Measurements from ENCODE around the gene BANF1. TPM values are rescaled to one million over a fixed set of nuclear protein-coding genes. Genes with fewer than 3 reads are reported as not detected.

BANF1 gene
- total and polyA plus RNA-seq, 2 experiments from 2014 or later: 31.6 to 330 TPM

- WGBS, 2 experiments (ENCODE audit: low coverage in 1 of 2, low lambda C conversion rate in 2 of 2, missing lambda C conversion rate in 2 of 2): 91 to 92% methylated on average over 25 to 28 of the region's 29 CpGs
- in situ Hi-C loops (cut with MboI): no loop called here
- no peaks in the 10 kb centered on the region for H3K4me1 ChIP-seq (ENCODE audit: insufficient read depth)
- no peak overlapping the region for H2AFZ ChIP-seq
- H3K4me3 ChIP-seq: no peak overlapping the region
- H4K20me1 ChIP-seq (ENCODE audit: insufficient read depth): no peaks in the 10 kb centered on the region
- DNase-seq: no peak
- H3K9me3 ChIP-seq (ENCODE audit: low read depth): no peaks in the 10 kb centered on the region
- no peak for TF ChIP-seq EZH2 (IDR thresholded peaks at IDR 0.05; ENCODE audit: insufficient read depth, poor library complexity, severe bottlenecking)
- no peak for TF ChIP-seq EZH2phosphoT487 (IDR thresholded peaks at IDR 0.05; ENCODE audit: insufficient read depth, low read depth)
- no peaks in the 10 kb centered on the region for H3K27me3 ChIP-seq (replicated peaks; ENCODE audit: insufficient read depth)
- no peak overlapping the region for H3K9ac ChIP-seq
- H3K9me2 ChIP-seq (ENCODE audit: insufficient read depth): no peaks in the 10 kb centered on the region
- no peak overlapping the region for H3K27ac ChIP-seq
- H3K79me2 ChIP-seq (ENCODE audit: insufficient read depth): no peaks in the 10 kb centered on the region
- H3K36me3 ChIP-seq (ENCODE audit: low read depth): no peaks in the 10 kb centered on the region; the same call in 1 of the 2 replicates
- no peaks in the 10 kb centered on the region for H3F3A ChIP-seq (ENCODE audit: insufficient read depth)
- H3K4me2 ChIP-seq (ENCODE audit: unreplicated experiment): no peak overlapping the region
Observed at GRCh38 chr11:65977621-65978390, 24.5 kb upstream of the BANF1 start.

- H3K9me2 ChIP-seq (ENCODE audit: insufficient read depth): no peaks in the 10 kb centered on the region
- in situ Hi-C loops (cut with MboI): no loop called here
Observed at GRCh38 chr11:65978391-65979238, 23.7 kb upstream of the BANF1 start.

GRCh38 chr11:65979261-65979759, 23.0 kb upstream of the BANF1 start:
- no peaks in the 10 kb centered on the region for H3K9me3 ChIP-seq (ENCODE audit: low read depth)
- 90% methylated on average over 10 of the region's 10 CpGs for WGBS, 2 experiments (ENCODE audit: low coverage in 1 of 2, low lambda C conversion rate in 2 of 2, missing lambda C conversion rate in 2 of 2)
- H3K27me3 ChIP-seq (replicated peaks; ENCODE audit: insufficient read depth): no peaks in the 10 kb centered on the region
- in situ Hi-C loops (cut with MboI): no loop called here
- H3K36me3 ChIP-seq (ENCODE audit: low read depth): no peaks in the 10 kb centered on the region; the same call in 1 of the 2 replicates
- no peaks in the 10 kb centered on the region for H4K20me1 ChIP-seq (ENCODE audit: insufficient read depth)
- no peak overlapping the region for H3K4me2 ChIP-seq (ENCODE audit: unreplicated experiment)
- no peaks in the 10 kb centered on the region for H3K9me2 ChIP-seq (ENCODE audit: insufficient read depth)
- no peak overlapping the region for H3K9ac ChIP-seq
- no peaks in the 10 kb centered on the region for H3K4me1 ChIP-seq (ENCODE audit: insufficient read depth)
- no peak overlapping the region for H2AFZ ChIP-seq
- H3K79me2 ChIP-seq (ENCODE audit: insufficient read depth): no peaks in the 10 kb centered on the region
- H3K27ac ChIP-seq: no peak overlapping the region
- no peak for DNase-seq
- no peak overlapping the region for H3K4me3 ChIP-seq
- H3F3A ChIP-seq (ENCODE audit: insufficient read depth): no peaks in the 10 kb centered on the region
- no peak for TF ChIP-seq EZH2 (IDR thresholded peaks at IDR 0.05; ENCODE audit: insufficient read depth, poor library complexity, severe bottlenecking)
- TF ChIP-seq EZH2phosphoT487 (IDR thresholded peaks at IDR 0.05; ENCODE audit: insufficient read depth, low read depth): no peak

More at GRCh38 chr11:65978391-65979238, 23.7 kb upstream of the BANF1 start:
- H4K20me1 ChIP-seq (ENCODE audit: insufficient read depth): no peaks in the 10 kb centered on the region
- TF ChIP-seq EZH2phosphoT487 (IDR thresholded peaks at IDR 0.05; ENCODE audit: insufficient read depth, low read depth) (no peak), EZH2 (IDR thresholded peaks at IDR 0.05; ENCODE audit: insufficient read depth, poor library complexity, severe bottlenecking) (no peak)
- H3K4me3 ChIP-seq: no peak overlapping the region
- H3F3A ChIP-seq (ENCODE audit: insufficient read depth): no peaks in the 10 kb centered on the region
- no peaks in the 10 kb centered on the region for H3K27me3 ChIP-seq (replicated peaks; ENCODE audit: insufficient read depth)
- H3K9me3 ChIP-seq (ENCODE audit: low read depth): no peaks in the 10 kb centered on the region
- H3K36me3 ChIP-seq (ENCODE audit: low read depth): no peaks in the 10 kb centered on the region; the same call in 1 of the 2 replicates
- 91 to 94% methylated on average over 26 to 34 of the region's 34 CpGs for whole genome bisulfite sequencing, 2 experiments (ENCODE audit: low coverage in 1 of 2, low lambda C conversion rate in 2 of 2, missing lambda C conversion rate in 2 of 2)
- no peak overlapping the region for H2AFZ ChIP-seq
- H3K27ac ChIP-seq: no peak overlapping the region
- DNase-seq: no peak
- no peaks in the 10 kb centered on the region for H3K79me2 ChIP-seq (ENCODE audit: insufficient read depth)
- H3K9ac ChIP-seq: no peak overlapping the region
- no peaks in the 10 kb centered on the region for H3K4me1 ChIP-seq (ENCODE audit: insufficient read depth)
- H3K4me2 ChIP-seq (ENCODE audit: unreplicated experiment): no peak overlapping the region

GRCh38 chr11:65981101-65981740, 21.1 kb upstream of the BANF1 start:
- WGBS, 2 experiments (ENCODE audit: low coverage in 1 of 2, low lambda C conversion rate in 2 of 2, missing lambda C conversion rate in 2 of 2): 69 to 72% methylated on average over 12 of the region's 12 CpGs
- no peaks in the 10 kb centered on the region for H3K4me1 ChIP-seq (ENCODE audit: insufficient read depth)
- H3K79me2 ChIP-seq (ENCODE audit: insufficient read depth): no peaks in the 10 kb centered on the region
- no peak overlapping the region for H3K4me3 ChIP-seq
- H3K9ac ChIP-seq: no peak overlapping the region
- no peaks in the 10 kb centered on the region for H3K9me2 ChIP-seq (ENCODE audit: insufficient read depth)
- H3K27me3 ChIP-seq (replicated peaks; ENCODE audit: insufficient read depth): no peaks in the 10 kb centered on the region
- no peak for DNase-seq
- H3F3A ChIP-seq (ENCODE audit: insufficient read depth): peaks cover 5% of the 10 kb centered on the region; the same call in 1 of the 2 replicates
- no peaks in the 10 kb centered on the region for H4K20me1 ChIP-seq (ENCODE audit: insufficient read depth)
- H3K4me2 ChIP-seq (ENCODE audit: unreplicated experiment): no peak overlapping the region
- H3K9me3 ChIP-seq (ENCODE audit: low read depth): no peaks in the 10 kb centered on the region
- no peak for TF ChIP-seq EZH2 (IDR thresholded peaks at IDR 0.05; ENCODE audit: insufficient read depth, poor library complexity, severe bottlenecking)
- TF ChIP-seq EZH2phosphoT487 (IDR thresholded peaks at IDR 0.05; ENCODE audit: insufficient read depth, low read depth): no peak
- H3K36me3 ChIP-seq (ENCODE audit: low read depth): no peaks in the 10 kb centered on the region; the same call in 1 of the 2 replicates
- H3K27ac ChIP-seq: no peak overlapping the region
- no peak overlapping the region for H2AFZ ChIP-seq
- in situ Hi-C loops (cut with MboI): loop anchor here (10.0 kb wide), 1 partner anchor 96 kb away; the partner anchor contains the start of gene FIBP

Measured in GM23248 (cell line).